ENCODE data around the gene ACSBG1. TPM values are rescaled to one million over a fixed set of nuclear protein-coding genes. Genes with fewer than 3 reads are reported as not detected.

The ACSBG1 gene
- total RNA-seq, 2 donors from 2014 or later = not detected

GRCh38 chr15:78213425-78213750, 21.0 kb downstream of the ACSBG1 start:
- Histone ChIP-seq H3K27me3 (replicated peaks; ENCODE audit: insufficient read depth) (no peaks in the 10 kb centered on the region), H3K36me3 (no peaks in the 10 kb centered on the region), H3K4me3 (no peak overlapping the region), H3K9me3 (no peaks in the 10 kb centered on the region), H3K4me1 (ENCODE audit: control insufficient read depth in 1 of 2, low read depth in 2 of 2) (no peaks in the 10 kb centered on the region), H3K27ac (no peak overlapping the region)
- ATAC-seq (ENCODE audit: insufficient number of reproducible peaks, low FRiP score, low read depth) (no peak), DNase-seq (ENCODE audit: low spot score) (no peak)
- no peak for TF ChIP-seq CTCF (IDR thresholded peaks at IDR 0.05)

GRCh38 chr15:78212546-78213424, 21.6 kb downstream of the ACSBG1 start:
- Histone ChIP-seq H3K9me3 (no peaks in the 10 kb centered on the region), H3K4me3 (no peak overlapping the region), H3K27ac (no peak overlapping the region), H3K4me1 (ENCODE audit: control insufficient read depth in 1 of 2, low read depth in 2 of 2) (no peaks in the 10 kb centered on the region), H3K36me3 (no peaks in the 10 kb centered on the region), H3K27me3 (replicated peaks; ENCODE audit: insufficient read depth) (no peaks in the 10 kb centered on the region)
- no peak for DNase-seq (ENCODE audit: low spot score)
- TF ChIP-seq CTCF (IDR thresholded peaks at IDR 0.05) = no peak
- ATAC-seq (ENCODE audit: insufficient number of reproducible peaks, low FRiP score, low read depth) = no peak

- TF ChIP-seq CTCF (IDR thresholded peaks at IDR 0.05) = no peak
- Histone ChIP-seq H3K36me3 (no peaks in the 10 kb centered on the region), H3K9me3 (no peaks in the 10 kb centered on the region), H3K4me1 (ENCODE audit: control insufficient read depth in 1 of 2, low read depth in 2 of 2) (no peaks in the 10 kb centered on the region), H3K27me3 (replicated peaks; ENCODE audit: insufficient read depth) (no peaks in the 10 kb centered on the region), H3K27ac (no peak overlapping the region), H3K4me3 (no peak overlapping the region)
- no peak for DNase-seq (ENCODE audit: low spot score)
- ATAC-seq (ENCODE audit: insufficient number of reproducible peaks, low FRiP score, low read depth) = no peak
Measured at GRCh38 chr15:78212008-78212407, 22.4 kb downstream of the ACSBG1 start.

GRCh38 chr15:78211189-78211921, 23.0 kb downstream of the ACSBG1 start:
- ATAC-seq (ENCODE audit: insufficient number of reproducible peaks, low FRiP score, low read depth) (no peak), DNase-seq (ENCODE audit: low spot score) (no peak)
- no peaks in the 10 kb centered on the region for H3K4me1 ChIP-seq (ENCODE audit: control insufficient read depth in 1 of 2, low read depth in 2 of 2)
- no peaks in the 10 kb centered on the region for H3K27me3 ChIP-seq (replicated peaks; ENCODE audit: insufficient read depth)
- no peak overlapping the region for H3K4me3 ChIP-seq
- no peak overlapping the region for H3K27ac ChIP-seq
- no peaks in the 10 kb centered on the region for H3K9me3 ChIP-seq
- no peaks in the 10 kb centered on the region for H3K36me3 ChIP-seq
- TF ChIP-seq CTCF (IDR thresholded peaks at IDR 0.05) = no peak

- Histone ChIP-seq H3K27me3 (replicated peaks; ENCODE audit: insufficient read depth) (no peaks in the 10 kb centered on the region), H3K9me3 (no peaks in the 10 kb centered on the region), H3K36me3 (no peaks in the 10 kb centered on the region), H3K27ac (no peak overlapping the region), H3K4me3 (no peak overlapping the region), H3K4me1 (ENCODE audit: control insufficient read depth in 1 of 2, low read depth in 2 of 2) (no peaks in the 10 kb centered on the region)
- TF ChIP-seq CTCF (IDR thresholded peaks at IDR 0.05) = no peak
- no peak for DNase-seq (ENCODE audit: low spot score)
- ATAC-seq (ENCODE audit: insufficient number of reproducible peaks, low FRiP score, low read depth) = no peak
Measured at GRCh38 chr15:78210349-78210717, 24.0 kb downstream of the ACSBG1 start.

Data from thoracic aorta (tissue), 2 donors.